Stimulated activated CD4-positive, alpha-beta T cell treated with anti-CD3 and anti-CD28 coated beads, Interleukin-12 subunit alpha, Interleukin-12 subunit beta, amount 100 ng/mL, for 48 hours (primary cell): ENCODE measurements around the gene ZBTB44.

ENCODE experiments used
- DNase-seq, 3 donors: peaks; one replicate each; pipeline ENCODE4 v3.0.0-alpha.2; 2020; ENCODE audit warnings: low read depth in 2 of 3, low spot score in 1 of 3

The ZBTB44 gene

GRCh38 chr11:130216221-130216550 lies 98.5 kb downstream of the ZBTB44 start:
- DNase-seq = no peak

DNA sequence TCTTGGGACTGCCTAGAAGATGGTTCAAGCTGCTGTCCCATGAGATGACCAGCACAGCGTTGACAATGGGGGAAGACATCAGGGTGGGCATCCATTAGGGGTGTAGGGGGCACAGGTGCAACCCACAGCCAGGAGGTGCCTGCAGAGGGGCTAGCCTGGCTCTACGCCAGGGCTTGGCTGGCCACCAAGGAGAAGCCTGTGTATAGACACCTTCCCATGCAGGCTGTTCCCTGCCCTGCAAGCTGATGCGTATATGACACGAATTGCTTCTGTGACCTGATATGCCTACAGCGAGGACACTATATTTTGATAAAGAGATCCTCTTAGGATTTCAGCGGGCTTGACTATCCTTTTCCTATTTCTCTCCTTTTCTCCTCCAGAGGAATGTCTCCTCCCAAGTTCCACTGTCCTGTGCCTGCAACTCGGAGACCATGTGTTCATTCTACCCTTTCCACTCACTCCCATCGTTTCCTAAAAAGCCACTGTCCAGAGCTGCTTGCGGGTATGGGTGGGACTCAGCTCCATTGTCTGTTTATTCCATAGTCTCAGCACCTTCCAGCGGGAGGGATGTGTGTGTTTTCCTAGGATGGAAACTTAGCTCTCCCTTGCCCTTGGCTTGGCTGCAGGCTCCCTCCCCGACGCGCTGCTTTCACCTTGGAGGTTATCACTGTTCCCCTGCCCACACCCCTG lies 99.0 kb downstream of the ZBTB44 start:
- no peak for DNase-seq

DNA sequence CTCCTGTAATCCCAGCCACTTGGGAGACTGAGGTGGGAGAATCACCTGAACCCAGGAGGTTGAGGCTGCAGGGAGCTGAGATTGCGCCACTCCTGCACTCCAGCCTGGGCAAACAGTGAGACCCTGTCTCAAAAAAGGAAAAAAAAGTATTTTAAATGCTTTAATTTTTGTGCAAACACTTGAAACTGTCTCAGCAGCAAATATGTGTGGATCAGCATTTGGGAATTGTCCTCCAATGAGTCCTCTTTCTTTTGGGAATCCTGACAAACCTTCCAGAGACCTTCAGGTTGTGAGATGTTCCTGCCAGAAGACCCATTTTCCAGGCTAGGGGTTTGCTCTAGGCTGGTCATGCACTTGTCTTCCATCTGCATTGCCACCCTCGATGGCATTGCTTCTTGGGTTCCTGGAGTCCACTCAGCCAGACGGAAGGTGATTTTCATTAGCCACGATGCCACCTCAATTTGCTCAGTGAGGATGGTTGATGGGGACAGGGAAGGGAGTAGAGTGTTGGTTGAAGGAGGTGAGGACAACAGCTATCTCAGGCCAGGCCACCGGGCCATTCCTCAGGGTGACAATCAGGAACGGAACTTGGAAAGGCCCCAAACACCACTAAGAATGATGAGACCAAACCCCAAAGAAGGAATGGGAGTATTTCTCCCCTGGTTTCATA lies 99.7 kb downstream of the ZBTB44 start:
- DNase-seq = no peak

GRCh38 chr11:130213979-130214281 lies 100.8 kb downstream of the ZBTB44 start:
- no peak for DNase-seq

DNA sequence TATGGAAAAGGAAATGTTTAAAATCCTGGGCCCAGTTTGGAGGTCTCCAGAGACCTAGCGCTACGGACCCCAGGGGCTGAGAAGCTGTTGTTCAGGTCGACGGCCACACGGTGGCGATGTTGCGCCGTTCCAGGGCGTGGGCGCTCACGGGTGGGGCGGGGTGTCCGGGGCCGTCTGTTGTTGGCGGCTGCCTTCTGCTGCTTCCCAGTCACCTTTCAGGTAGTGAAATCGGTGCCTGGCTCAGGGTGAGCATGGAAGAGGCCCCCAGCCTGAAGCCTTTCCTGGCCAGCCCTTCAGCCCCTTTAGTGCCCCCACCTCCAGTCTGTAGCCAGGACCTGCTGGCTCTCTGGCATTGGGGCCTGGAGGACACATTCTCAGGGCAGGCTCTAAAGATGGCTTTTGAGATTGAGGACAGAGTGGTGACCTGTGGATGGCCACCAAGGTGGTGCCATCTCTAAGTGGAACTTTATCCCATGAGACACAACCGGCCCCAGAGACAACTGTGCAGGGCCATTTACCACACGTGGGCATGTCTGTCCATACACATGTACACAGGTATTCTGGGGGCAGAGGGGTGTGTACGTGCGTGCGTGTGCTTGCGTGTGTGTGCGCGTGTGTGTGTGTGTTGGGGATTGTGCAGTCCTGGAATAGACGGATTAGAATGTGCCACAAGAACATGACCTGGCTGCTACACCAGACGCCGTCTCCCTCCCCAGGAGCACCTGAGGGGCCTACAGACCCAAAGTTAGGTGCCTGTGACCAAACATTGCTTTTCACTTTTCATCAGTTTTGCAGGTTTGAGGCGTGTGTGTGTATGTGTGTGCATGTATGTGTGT lies 101.4 kb downstream of the ZBTB44 start:
- DNase-seq = peak; percentile 39 to 61 (median 51)

DNA sequence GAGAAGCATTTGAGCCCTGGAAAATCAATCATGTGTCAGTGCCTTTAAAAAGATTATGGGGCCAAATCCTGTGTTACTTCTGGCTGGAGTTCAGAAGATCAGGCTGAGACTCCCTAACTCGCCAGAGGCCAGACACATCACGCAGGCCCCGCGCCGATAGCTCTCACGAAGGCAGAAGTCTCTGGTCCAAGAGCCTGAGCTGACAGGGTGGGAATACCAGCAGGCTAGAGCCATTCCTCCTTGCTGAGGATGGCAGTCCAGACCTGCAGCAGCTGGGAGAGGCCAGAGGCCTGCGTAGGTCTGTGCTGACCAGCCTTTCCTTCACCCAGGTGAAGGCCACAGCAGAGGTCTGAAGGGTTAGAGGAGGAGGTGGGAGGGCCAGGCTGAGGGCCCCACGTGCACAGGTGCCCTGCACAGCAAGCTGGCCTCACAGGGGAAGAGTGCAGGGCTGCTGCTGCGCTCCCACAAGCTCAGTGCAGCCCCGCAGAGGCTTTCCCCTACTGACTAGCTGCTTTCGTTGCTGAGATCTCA lies 102.2 kb downstream of the ZBTB44 start:
- DNase-seq = no peak

GRCh38 chr11:130211781-130212401 lies 102.8 kb downstream of the ZBTB44 start:
- DNase-seq = no peak

DNA sequence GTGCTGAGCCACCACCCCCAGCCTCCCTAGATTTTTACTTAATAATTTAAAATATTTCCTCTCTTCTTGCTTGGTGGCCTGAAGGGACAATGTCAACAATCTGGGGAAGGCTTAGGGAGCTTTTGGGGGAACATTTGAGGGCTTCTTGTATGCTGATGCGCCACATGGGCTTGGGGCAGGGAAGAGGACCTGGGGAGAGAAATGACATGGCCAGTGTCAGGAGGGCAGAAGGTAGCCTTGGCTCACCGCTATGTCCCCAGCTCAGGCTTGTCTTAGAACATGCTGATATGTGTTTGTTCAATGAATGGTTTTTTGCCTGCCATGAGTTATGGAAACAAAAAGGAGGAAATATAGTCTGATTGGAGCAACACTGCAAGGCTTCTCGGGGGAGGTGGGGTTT lies 103.6 kb downstream of the ZBTB44 start:
- DNase-seq = no peak

DNA sequence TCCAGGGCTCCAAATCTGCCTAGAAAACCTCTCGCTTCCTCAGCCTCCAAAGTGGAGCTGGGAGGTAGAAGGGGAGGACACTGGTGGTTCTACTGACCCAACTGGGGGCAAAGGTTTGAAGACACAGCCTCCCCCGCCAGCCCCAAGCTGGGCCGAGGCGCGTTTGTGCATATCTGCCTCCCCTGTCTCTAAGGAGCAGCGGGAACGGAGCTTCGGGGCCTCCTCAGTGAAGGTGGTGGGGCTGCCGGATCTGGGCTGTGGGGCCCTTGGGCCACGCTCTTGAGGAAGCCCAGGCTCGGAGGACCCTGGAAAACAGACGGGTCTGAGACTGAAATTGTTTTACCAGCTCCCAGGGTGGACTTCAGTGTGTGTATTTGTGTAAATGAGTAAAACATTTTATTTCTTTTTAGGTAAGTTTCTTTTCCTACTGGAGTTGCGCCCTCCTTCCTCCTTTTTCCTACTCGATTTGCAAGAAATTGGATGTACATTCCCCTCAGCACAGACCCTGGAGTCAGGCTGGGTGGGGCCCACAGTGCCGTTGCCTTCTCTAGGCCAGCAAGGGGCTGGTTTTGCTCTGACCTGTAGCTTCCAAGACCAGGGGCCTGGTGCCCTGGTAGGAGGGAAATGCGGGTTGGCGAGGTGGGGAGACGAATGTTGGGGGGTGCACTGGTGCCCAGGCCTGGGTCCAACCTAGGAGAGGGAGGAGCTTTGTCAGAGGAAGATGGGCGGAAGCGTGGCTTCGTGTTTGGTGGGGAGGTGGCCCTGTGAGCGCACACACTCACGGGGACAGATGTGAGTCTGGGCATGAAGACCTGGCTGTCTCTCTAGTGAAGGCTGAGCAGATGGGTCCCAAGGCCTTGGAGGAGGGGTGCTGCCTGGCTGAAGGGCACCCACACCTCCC lies 104.5 kb downstream of the ZBTB44 start:
- no peak for DNase-seq

DNA sequence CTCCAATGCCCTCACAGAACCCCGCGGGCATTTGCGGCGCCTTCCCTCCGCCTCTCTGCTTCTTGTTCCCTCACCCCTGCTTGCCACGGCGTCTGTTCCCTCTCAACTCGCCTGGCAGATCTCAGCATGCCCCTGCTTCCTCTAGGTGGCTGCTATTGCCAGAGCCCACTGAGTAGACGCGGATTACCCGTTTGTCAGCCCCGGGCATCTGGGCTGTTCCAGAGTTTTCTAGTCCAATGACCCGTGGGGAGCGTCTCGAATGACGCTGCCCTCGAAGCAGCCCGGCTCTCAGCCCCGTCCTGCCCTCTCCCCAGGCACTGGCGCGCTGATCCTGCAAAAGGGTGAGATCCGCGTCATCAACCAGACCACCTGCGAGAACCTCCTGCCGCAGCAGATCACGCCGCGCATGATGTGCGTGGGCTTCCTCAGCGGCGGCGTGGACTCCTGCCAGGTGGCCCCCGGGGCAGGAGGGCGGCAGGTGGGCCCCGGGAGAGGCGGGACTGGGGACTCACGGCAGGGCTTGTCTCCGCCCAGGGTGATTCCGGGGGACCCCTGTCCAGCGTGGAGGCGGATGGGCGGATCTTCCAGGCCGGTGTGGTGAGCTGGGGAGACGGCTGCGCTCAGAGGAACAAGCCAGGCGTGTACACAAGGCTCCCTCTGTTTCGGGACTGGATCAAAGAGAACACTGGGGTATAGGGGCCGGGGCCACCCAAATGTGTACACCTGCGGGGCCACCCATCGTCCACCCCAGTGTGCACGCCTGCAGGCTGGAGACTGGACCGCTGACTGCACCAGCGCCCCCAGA lies 105.4 kb downstream of the ZBTB44 start:
- no peak for DNase-seq

- DNase-seq = no peak
Observed at GRCh38 chr11:130208241-130209127, 106.2 kb downstream of the ZBTB44 start.

DNA sequence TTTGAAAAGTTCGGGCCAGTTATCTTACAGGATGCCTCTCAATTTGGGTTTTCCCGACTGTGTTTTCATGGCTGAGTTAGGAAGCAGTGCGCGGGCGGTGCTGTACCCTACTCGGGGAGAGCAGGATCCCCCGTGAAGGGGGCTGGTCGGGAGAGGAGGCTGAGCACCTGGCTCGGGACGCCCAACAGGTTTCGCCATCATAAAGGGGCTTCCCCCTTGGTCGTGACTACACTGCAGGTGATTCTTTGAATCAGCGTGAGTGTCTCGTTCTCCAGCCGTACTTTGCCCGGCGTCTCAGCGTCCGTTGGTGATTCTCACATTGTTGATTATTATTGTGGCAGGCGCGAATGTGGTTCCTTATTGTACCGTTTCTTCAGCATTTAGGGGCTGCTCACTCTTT lies 108.6 kb downstream of the ZBTB44 start:
- DNase-seq = no peak

DNA sequence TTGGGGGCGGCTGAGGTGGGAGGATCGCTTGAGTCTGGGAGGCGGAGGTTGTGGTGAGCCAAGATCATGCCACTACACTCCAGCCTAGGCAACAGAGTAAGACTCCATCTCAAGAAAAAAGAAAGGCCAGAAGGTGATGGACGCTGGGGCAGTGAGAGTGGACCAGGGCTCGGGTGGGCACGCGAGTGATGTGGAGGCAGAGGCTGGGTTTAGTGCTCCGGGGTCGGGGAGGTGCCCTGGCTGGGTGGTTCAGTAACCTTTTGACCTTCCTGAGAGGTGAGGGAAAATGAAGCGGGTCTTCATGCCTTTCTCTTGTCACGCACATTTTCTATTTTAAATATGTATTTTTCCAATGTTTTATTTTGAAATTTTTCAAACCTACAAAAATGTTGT lies 110.0 kb downstream of the ZBTB44 start:
- DNase-seq = no peak

DNA sequence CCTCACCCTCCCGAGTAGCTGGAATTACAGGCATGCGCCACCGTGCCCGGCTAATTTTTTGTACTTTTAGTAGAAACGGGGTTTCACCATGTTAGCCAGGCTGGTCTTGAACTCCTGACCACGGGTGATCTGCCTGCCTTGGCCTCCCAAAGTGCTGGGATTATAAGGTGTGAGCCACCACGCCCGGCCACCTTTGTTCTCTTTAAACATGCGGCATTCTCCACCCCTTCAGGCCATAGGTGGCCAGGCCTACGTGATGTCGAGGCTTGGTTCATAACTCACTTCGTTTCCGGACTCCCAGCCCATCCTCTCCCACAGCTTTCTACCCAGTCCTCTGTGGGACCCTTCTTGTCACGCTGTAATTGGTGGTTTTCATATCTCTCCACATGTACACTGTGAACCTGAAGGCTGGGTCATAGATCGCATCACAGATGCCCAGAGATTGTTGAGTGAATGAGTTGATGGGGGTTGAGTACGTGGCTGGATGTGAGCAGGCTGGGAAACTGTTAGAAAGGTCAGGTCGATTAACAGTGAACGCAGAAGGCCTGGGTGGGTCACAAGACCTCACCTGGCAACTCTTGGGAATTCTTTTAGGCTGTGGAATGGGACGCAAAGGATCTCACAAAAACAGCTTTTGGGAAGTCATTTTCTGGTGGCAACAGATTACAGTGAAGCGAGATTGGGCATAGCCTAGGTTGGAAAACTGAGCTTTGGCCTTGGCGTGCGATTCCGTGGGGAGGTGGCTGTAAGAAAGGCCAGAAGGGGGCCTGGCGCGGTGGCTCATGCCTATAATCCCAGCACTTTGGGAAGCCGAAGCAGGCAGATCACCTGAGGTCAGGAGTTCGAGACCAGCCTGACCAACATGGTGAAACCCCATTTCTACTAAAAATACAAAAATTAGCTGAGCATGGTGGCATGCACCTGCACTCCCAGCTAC lies 110.7 kb downstream of the ZBTB44 start:
- no peak for DNase-seq

DNA sequence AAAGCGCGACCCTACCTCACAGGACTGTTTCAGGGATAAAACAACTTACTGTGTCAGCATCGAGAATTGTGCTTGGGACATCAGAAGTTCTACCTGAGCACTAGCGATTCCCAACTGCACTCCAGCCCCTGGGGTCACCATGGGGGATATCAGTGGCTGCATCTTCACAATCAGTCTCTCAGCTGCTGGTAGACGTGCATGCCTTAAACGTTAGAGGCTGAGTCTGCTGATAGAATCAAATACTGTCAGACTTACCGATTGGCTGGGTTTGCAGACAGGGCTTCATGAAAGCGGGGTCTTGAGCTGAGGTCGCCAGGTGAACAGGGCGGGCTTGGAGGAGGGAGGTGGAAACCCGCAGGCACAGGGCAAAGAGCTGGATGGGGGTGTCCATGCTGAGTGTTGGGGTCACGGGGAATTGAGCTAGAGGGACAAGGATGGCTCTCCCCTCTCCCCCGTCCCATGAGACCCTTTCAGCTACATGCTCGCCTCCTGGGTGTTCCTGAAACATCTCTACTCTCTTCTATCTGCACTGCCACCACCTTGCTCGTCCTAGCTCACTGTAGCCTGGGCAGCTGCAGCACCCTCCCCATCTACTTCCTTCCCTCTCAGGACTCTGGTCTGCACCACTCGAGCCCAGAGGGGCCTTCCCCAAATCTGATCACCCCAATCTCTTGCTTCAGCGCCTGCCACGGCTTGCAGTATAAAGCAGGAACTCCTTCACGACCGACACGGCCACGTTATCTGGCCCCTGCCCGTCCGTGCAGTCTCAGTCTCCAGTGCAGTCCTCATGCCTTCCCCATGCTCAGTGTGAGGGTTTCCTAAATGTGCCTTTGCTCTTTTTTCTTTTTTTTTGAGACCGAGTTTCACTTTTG lies 111.7 kb downstream of the ZBTB44 start:
- no peak for DNase-seq

GRCh38 chr11:130202009-130202817 lies 112.5 kb downstream of the ZBTB44 start:
- no peak for DNase-seq
